Caco-2 (cell line): ENCODE measurements around the gene MCOLN2. TPM values are rescaled to one million over a fixed set of nuclear protein-coding genes. Genes with fewer than 3 reads are reported as not detected.

Source experiments
- BruUV-seq: library from RNA; stranded (reverse); fragments of 400-500 nt; replicated peaks from 2 replicates; lab custom pipeline; 2021; lab: Mats Ljungman, UMichigan
- CTCF ChIA-PET: fragments of 300-600 bp; sonication (Branson Sonifier 250); formaldehyde crosslinking; loops from one replicate; lab custom pipeline; 2022; ENCODE audit warnings: antibody characterized with exemption; lab: Charles Lee
- POLR2A ChIA-PET: fragments of 300-600 bp; sonication (Branson Sonifier 250); formaldehyde crosslinking; loops from one replicate; lab custom pipeline; 2022; ENCODE audit warnings: antibody characterized with exemption; lab: Charles Lee
- DNase-seq, 2 experiments: peaks; one replicate each; pipeline versions ENCODE4 v3.0.0 to v3.0.0-alpha.2; 2020 to 2022
- H3K27me3 ChIP-seq: replicated peaks from 2 replicates; pipeline ENCODE4 v1.6.0; 2011; ENCODE audit warnings: low read length; ENCODE audit not compliant: control insufficient read depth, insufficient read depth
- H3K36me3 ChIP-seq: 2 replicates; pipeline ENCODE4 v1.5.1; 2011; ENCODE audit warnings: low read length; ENCODE audit not compliant: control insufficient read depth, insufficient read depth
- H3K4me1 ChIP-seq: fragments of 250-450 bp; sonication (Bioruptor Pico); 2 replicates; pipeline ENCODE4 v1.5.1; 2020; ENCODE audit warnings: mild to moderate bottlenecking
- H3K4me3 ChIP-seq: 2 replicates; pipeline ENCODE4 v1.5.1; 2011; ENCODE audit warnings: low read depth, mild to moderate bottlenecking, control low read depth, low read length
- H3K9me3 ChIP-seq: fragments of 250-450 bp; sonication (Bioruptor Pico); 2 replicates; pipeline ENCODE4 v1.5.1; 2020; ENCODE audit warnings: mild to moderate bottlenecking, moderate library complexity
- H3K27ac Mint-ChIP-seq: one replicate; pipeline ENCODE4 v1.8.0; 2022; ENCODE audit warnings: mixed read lengths; ENCODE audit not compliant: unreplicated experiment
- H3K27me3 Mint-ChIP-seq: one replicate; pipeline ENCODE4 v1.8.0; 2022; ENCODE audit warnings: mixed read lengths; ENCODE audit not compliant: insufficient read depth, unreplicated experiment
- H3K36me3 Mint-ChIP-seq: one replicate; pipeline ENCODE4 v1.8.0; 2022; ENCODE audit warnings: mild to moderate bottlenecking, mixed read lengths; ENCODE audit not compliant: insufficient read depth, unreplicated experiment
- H3K4me1 Mint-ChIP-seq: one replicate; pipeline ENCODE4 v1.8.0; 2022; ENCODE audit warnings: low read depth, mixed read lengths; ENCODE audit not compliant: unreplicated experiment
- H3K4me3 Mint-ChIP-seq: one replicate; pipeline ENCODE4 v1.8.0; 2022; ENCODE audit warnings: mild to moderate bottlenecking, moderate library complexity, mixed read lengths; ENCODE audit not compliant: unreplicated experiment
- H3K9me3 Mint-ChIP-seq: one replicate; pipeline ENCODE4 v1.8.0; 2022; ENCODE audit warnings: mixed read lengths; ENCODE audit not compliant: unreplicated experiment
- intact Hi-C: fragments of 100-400 bp; cut with micrococcal nuclease; formaldehyde crosslinking; loops from one replicate; pipeline ENCODE4 v1.10.0; 2022; ENCODE audit not compliant: unreplicated experiment
- total RNA-seq: library from RNA; stranded (reverse); gene quantifications from 2 replicates; pipeline ENCODE4 v1.2.3, GENCODE V29; 2022
- TF ChIP-seq, protein P1 (sequence below), 2 experiments: fragments of 200-600 bp in 1 of 2; IDR thresholded peaks; 1 replicate in 1 of 2; 2 replicates in 1 of 2; pipeline versions ENCODE4 v1.5.1 to v1.8.0; 2011 to 2022; ENCODE audit warnings: antibody characterized with exemption in 1 of 2, control low read depth in 1 of 2, inconsistent platforms in 1 of 2, low read depth in 1 of 2, low read length in 1 of 2, mild to moderate bottlenecking in 1 of 2, moderate library complexity in 1 of 2; ENCODE audit not compliant: insufficient read depth in 1 of 2, severe bottlenecking in 1 of 2, unreplicated experiment in 1 of 2

MCOLN2 gene
- total RNA-seq, 1 experiment from 2014 or later, result not detected

DNA sequence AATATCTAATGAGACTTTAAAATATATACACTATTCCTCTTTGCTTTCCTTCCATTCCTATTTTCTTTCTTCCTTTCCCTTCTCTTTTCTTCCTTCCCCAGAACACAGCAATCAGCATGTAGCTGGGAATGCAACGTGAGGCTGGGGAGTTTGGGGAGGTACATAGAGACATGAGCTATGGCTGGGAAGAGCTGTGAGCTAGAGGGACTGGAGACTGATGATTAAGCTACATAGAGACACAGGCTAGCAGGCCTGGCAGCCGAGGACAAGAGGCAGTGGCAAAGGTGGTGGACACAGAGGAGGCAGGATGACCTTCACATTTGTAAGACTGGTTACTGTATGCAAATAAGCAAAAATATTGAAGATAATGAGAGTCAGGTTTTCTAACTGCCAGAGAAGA is 111.4 kb downstream of the MCOLN2 start:
- Mint-ChIP-seq H3K4me3 (no peak overlapping the region), H3K27me3 (peaks cover 11% of the 10 kb centered on the region), H3K36me3 (no peaks in the 10 kb centered on the region), H3K9me3 (peaks cover 9% of the 10 kb centered on the region), H3K27ac (no peak overlapping the region), H3K4me1 (no peaks in the 10 kb centered on the region)
- no TSS peak for BruUV-seq
- Histone ChIP-seq H3K9me3 (no peaks in the 10 kb centered on the region), H3K36me3 (no peaks in the 10 kb centered on the region), H3K4me3 (no peak overlapping the region), H3K27me3 (no peaks in the 10 kb centered on the region), H3K4me1 (no peaks in the 10 kb centered on the region)
- CTCF ChIA-PET, result no interaction called here
- no peak for DNase-seq
- POLR2A ChIA-PET, result no interaction called here
- TF ChIP-seq, protein P1, sequence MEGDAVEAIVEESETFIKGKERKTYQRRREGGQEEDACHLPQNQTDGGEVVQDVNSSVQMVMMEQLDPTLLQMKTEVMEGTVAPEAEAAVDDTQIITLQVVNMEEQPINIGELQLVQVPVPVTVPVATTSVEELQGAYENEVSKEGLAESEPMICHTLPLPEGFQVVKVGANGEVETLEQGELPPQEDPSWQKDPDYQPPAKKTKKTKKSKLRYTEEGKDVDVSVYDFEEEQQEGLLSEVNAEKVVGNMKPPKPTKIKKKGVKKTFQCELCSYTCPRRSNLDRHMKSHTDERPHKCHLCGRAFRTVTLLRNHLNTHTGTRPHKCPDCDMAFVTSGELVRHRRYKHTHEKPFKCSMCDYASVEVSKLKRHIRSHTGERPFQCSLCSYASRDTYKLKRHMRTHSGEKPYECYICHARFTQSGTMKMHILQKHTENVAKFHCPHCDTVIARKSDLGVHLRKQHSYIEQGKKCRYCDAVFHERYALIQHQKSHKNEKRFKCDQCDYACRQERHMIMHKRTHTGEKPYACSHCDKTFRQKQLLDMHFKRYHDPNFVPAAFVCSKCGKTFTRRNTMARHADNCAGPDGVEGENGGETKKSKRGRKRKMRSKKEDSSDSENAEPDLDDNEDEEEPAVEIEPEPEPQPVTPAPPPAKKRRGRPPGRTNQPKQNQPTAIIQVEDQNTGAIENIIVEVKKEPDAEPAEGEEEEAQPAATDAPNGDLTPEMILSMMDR (IDR thresholded peaks at IDR 0.05; ENCODE audit: insufficient read depth in 1 of 2, low read depth in 1 of 2, low read length in 1 of 2, severe bottlenecking in 1 of 2, unreplicated experiment in 1 of 2), result no peak
- intact Hi-C loops, result no loop called here

DNA sequence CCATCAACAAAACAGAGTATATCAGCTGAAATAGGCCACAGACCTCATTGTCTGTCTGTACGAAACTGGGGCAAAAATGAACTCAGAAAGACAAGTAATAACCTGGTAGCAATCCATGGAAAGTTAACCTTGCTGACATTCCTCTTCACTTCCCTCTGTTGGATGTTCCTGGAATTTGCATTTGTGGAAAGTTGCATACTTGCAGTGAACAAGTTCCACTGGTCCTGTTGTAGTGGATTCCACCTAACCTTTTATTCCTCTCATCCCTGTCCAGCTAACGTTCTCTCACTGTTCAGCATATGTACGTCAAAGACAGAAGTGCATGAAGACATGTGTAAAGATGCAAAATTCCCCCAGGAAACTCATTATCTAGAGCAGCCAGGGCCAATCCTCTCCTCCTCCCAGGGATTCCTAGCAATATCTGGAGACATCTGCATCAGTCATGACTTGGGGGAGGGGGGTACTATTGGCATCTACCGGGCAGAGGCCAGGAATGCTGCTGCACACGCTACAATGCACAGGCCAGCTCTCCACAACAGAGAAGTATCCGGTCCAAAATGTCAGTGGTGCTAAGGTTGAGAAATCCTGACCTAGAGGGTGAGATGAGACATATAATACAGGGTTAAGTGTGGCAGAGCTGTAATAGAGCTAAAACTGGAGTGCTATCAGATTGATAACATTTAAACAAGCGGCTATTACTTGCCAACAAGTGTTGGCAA is 112.1 kb downstream of the MCOLN2 start:
- Histone ChIP-seq H3K9me3 (no peaks in the 10 kb centered on the region), H3K36me3 (no peaks in the 10 kb centered on the region), H3K27me3 (no peaks in the 10 kb centered on the region), H3K4me1 (no peaks in the 10 kb centered on the region), H3K4me3 (no peak overlapping the region)
- Mint-ChIP-seq H3K27ac (no peak overlapping the region), H3K4me1 (no peaks in the 10 kb centered on the region), H3K9me3 (peaks cover 9% of the 10 kb centered on the region), H3K4me3 (no peak overlapping the region), H3K27me3 (peaks cover 11% of the 10 kb centered on the region), H3K36me3 (no peaks in the 10 kb centered on the region)
- no peak for DNase-seq
- TF ChIP-seq, protein P1 (IDR thresholded peaks at IDR 0.05; ENCODE audit: insufficient read depth in 1 of 2, low read depth in 1 of 2, low read length in 1 of 2, severe bottlenecking in 1 of 2, unreplicated experiment in 1 of 2), result no peak
- CTCF ChIA-PET, result no interaction called here
- intact Hi-C loops, result no loop called here
- POLR2A ChIA-PET, result no interaction called here
- BruUV-seq, result no TSS peak

DNA sequence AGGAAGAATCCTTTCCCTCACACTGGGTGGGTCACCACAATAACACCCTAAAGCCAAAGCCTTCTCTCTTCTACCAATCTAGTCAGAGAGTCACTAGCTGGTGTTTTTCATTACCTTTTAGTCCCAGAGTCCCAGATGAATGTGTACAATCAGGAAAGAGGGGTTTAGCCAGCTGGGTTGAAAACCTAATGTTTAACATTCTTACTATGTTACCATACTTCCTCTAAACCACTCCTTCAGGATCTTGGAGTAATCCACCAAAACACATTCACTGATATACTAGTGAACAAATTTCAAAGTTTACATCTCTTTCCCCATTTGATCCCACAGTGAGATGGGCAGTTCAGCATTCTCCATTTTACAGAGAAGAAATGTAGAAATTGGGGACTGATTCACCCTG is 113.6 kb downstream of the MCOLN2 start:
- BruUV-seq, result no TSS peak
- ChIA-PET POLR2A (no interaction called here), CTCF (no interaction called here)
- H3K9me3 Mint-ChIP-seq, result peaks cover 9% of the 10 kb centered on the region
- no peak overlapping the region for H3K27ac Mint-ChIP-seq
- H3K4me3 ChIP-seq, result no peak overlapping the region
- no peaks in the 10 kb centered on the region for H3K36me3 Mint-ChIP-seq
- no peaks in the 10 kb centered on the region for H3K4me1 Mint-ChIP-seq
- TF ChIP-seq, protein P1 (IDR thresholded peaks at IDR 0.05; ENCODE audit: insufficient read depth in 1 of 2, low read depth in 1 of 2, low read length in 1 of 2, severe bottlenecking in 1 of 2, unreplicated experiment in 1 of 2), result no peak
- H3K4me1 ChIP-seq, result no peaks in the 10 kb centered on the region
- intact Hi-C loops, result no loop called here
- H3K36me3 ChIP-seq, result no peaks in the 10 kb centered on the region
- no peak overlapping the region for H3K4me3 Mint-ChIP-seq
- no peak for DNase-seq
- peaks cover 7% of the 10 kb centered on the region for H3K27me3 Mint-ChIP-seq
- no peaks in the 10 kb centered on the region for H3K27me3 ChIP-seq
- H3K9me3 ChIP-seq, result no peaks in the 10 kb centered on the region
